SU-DHL-6 (cell line): ENCODE results near the gene ITGB6.

ENCODE experiments used
- EZH2phosphoT487 ChIP-seq: fragments of 200-600 bp; sonication (generic), shearing (Covaris generic); conservative IDR thresholded peaks from 2 replicates; pipeline ENCODE4 v1.6.1; 2018; ENCODE audit warnings: mild to moderate bottlenecking, antibody characterized with exemption, low read length, moderate library complexity, mixed read lengths
- TF ChIP-seq, protein P1 (sequence below): fragments of 200-600 bp; sonication (generic); IDR thresholded peaks from one replicate; pipeline ENCODE4 v1.5.1; 2017; ENCODE audit warnings: antibody characterized with exemption, mild to moderate bottlenecking, low read length, moderate library complexity; ENCODE audit not compliant: insufficient read depth, poor library complexity, severe bottlenecking

DNA sequence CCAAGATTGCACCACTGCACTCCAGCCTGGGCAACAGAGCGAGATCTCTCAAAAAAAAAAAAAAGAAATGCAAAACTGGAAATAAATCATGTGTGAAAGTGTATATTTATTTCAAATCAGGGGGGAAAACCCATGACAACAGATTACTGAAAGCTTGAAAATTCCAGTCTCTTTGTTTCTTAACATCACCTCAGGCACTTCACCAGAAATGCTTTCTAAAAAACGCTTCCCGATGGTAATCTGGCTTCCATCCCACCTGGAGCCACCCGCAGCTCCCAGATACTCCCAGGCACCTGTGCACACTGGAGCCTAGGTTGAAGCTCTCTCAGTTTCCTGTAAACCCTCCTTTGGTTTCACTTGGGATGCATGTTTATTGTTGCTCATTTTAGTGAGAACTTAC lies 7.2 kb upstream of the ITGB6 start:
- TF ChIP-seq EZH2phosphoT487 = no peak
- TF ChIP-seq, protein P1, sequence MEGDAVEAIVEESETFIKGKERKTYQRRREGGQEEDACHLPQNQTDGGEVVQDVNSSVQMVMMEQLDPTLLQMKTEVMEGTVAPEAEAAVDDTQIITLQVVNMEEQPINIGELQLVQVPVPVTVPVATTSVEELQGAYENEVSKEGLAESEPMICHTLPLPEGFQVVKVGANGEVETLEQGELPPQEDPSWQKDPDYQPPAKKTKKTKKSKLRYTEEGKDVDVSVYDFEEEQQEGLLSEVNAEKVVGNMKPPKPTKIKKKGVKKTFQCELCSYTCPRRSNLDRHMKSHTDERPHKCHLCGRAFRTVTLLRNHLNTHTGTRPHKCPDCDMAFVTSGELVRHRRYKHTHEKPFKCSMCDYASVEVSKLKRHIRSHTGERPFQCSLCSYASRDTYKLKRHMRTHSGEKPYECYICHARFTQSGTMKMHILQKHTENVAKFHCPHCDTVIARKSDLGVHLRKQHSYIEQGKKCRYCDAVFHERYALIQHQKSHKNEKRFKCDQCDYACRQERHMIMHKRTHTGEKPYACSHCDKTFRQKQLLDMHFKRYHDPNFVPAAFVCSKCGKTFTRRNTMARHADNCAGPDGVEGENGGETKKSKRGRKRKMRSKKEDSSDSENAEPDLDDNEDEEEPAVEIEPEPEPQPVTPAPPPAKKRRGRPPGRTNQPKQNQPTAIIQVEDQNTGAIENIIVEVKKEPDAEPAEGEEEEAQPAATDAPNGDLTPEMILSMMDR = no peak
